Heart left ventricle (tissue), 16 donors: ENCODE measurements around the gene NPAS2. TPM values are rescaled to one million over a fixed set of nuclear protein-coding genes. Genes with fewer than 3 reads are reported as not detected.

Experiments
- ATAC-seq, 4 donors: fragments of 200-7000 bp; cut with Tn5 transposase; one replicate each; pipeline ENCODE4 v1.9.1; 2020 to 2022; ENCODE audit warnings: moderate library complexity in 4 of 4, mild to moderate bottlenecking in 3 of 4, moderate number of reproducible peaks in 1 of 4
- DNase-seq, 5 donors: peaks; one replicate each; pipeline ENCODE4 v3.0.0-alpha.2; 2020
- H3K27ac ChIP-seq, 12 donors: fragments of 200-600 bp; sonication (generic) in 4 of 12; one replicate each; pipeline versions ENCODE4 v1.5.0 to v1.8.0; 2016 to 2022; ENCODE audit warnings: mild to moderate bottlenecking in 2 of 12
- H3K27me3 ChIP-seq, 9 donors: fragments of 200-600 bp; sonication (generic) in 2 of 9; one replicate each; pipeline versions ENCODE4 v1.5.1 to v1.8.0; 2016 to 2022; ENCODE audit warnings: mild to moderate bottlenecking in 3 of 9
- H3K36me3 ChIP-seq, 9 donors: fragments of 200-600 bp; sonication (generic) in 2 of 9; one replicate each; pipeline versions ENCODE4 v1.5.0 to v1.8.0; 2018 to 2022; ENCODE audit warnings: mild to moderate bottlenecking in 2 of 9
- H3K4me1 ChIP-seq, 12 donors: fragments of 200-600 bp; sonication (generic) in 4 of 12; one replicate each; pipeline versions ENCODE4 v1.5.0 to v1.8.0; 2016 to 2022; ENCODE audit warnings: mild to moderate bottlenecking in 3 of 12
- H3K4me3 ChIP-seq, 12 donors: fragments of 200-600 bp; sonication (generic) in 4 of 12; one replicate each; pipeline versions ENCODE4 v1.5.0 to v1.8.0; 2017 to 2022; ENCODE audit warnings: mild to moderate bottlenecking in 9 of 12, moderate library complexity in 4 of 12
- H3K9me3 ChIP-seq, 12 donors: fragments of 200-600 bp; sonication (generic) in 4 of 12; one replicate each; pipeline versions ENCODE4 v1.5.0 to v1.8.0; 2016 to 2022; ENCODE audit warnings: mild to moderate bottlenecking in 1 of 12
- POLR2A ChIP-seq, 2 donors: fragments of 450-650 bp; IDR thresholded peaks; one replicate each; pipeline ENCODE4 v1.6.1; 2017; ENCODE audit warnings: antibody characterized with exemption in 2 of 2, mild to moderate bottlenecking in 2 of 2, moderate library complexity in 2 of 2
- WGBS, 4 donors: extraction: QIAGEN DNeasy Blood & Tissue Kit in 2 of 4; methylation state at CpG; one replicate each; pipeline versions ENCODE4 v1.1.5 to v1.1.7; 2013 to 2018; 5-methylcytosine and 5-hydroxymethylcytosine counted together
- intact Hi-C, 10 donors: fragments of 100-400 bp; cut with DNase I; formaldehyde crosslinking; loops; one replicate each; pipeline versions ENCODE4 v1.11.1 to v1.14.2; 2022
- polyA plus RNA-seq, 2 donors: library from polyadenylated mRNA; stranded (reverse); fragments of 200-250 nt; gene quantifications; one replicate each; pipeline ENCODE4 v1.2.3, GENCODE V29; 2013
- total RNA-seq, 9 donors: library from RNA; depleted of rRNA in 2 of 9; stranded (reverse); fragments of >200 nt in 2 of 9; fragmentation: NEBNext Ultra II Directional in 3 of 9; extraction: Animal tissue kit (Norgen Biotek cat#: 25700) in 3 of 9; gene quantifications; one replicate each; pipeline versions ENCODE4 v1.1.0 to v1.2.4, GENCODE V29; 2016 to 2023
- TF ChIP-seq, protein P1 (sequence below), 12 donors: fragments of 200-600 bp; sonication (generic) in 4 of 12; IDR thresholded peaks; one replicate each; pipeline versions ENCODE4 v1.5.0 to v1.8.0; 2018 to 2022; ENCODE audit warnings: antibody characterized with exemption in 12 of 12, mild to moderate bottlenecking in 5 of 12
- donor health status: ischemic (EF 13 %, LVEDD 7.1; RV severe dilation, severe dysfunction).
- donor health status: healthy with polysubstance abuse.
- donor health status: DM: no; HTN: yes; CAD: no.
- donor health status: DM: no; HTN: no; CAD: no.
- donor health status: ischemic (EF 25% LVEDD 6.9; RV normal size, moderate dysfunction).
- donor health status: ischemic (EF 25% LVEDD 5.7; RV mildly dilated, moderate dysfunction).
- donor health status: healthy.
- donor health status: DM: yes; HTN: yes; CAD: no.
- donor health status: ischemic (EF 35%, LVEDD 5.7; RV mildly dilated, moderate dysfunction).
- donor health status: nonischemic (EF 11% LVEDD 7.7; RV severe dilation, severe dysfunction).
- donor health status: DM: yes; HTN: yes; CAD: no.
- donor health status: PGD.
- donor health status: ischemic (EF 29% LVEDD 5.4; RV normal size, mild dysfunction).
- donor health status: nonischemic (EF 23%, LVEDD 6.1; RV moderate dilation, normal function).

The NPAS2 gene
- total and polyA plus RNA-seq, 11 donors: 28.2 to 144 (median 43.3) TPM

- Histone ChIP-seq H3K9me3 (no peaks in the 10 kb centered on the region), H3K27ac (peak overlapping the region in 11 of 12 donors; percentile 30 to 82 (median 65)), H3K4me3 (no peak overlapping the region), H3K27me3 (no peaks in the 10 kb centered on the region), H3K36me3 (peaks cover 0 to 3% (median 0%) of the 10 kb centered on the region in 9 donors), H3K4me1 (peaks cover 0 to 55% (median 18%) of the 10 kb centered on the region in 12 donors)
- intact Hi-C loops: loop anchor here in 1 of 10 donors (10.0 kb wide), 1 partner anchor 379 kb away; no protein-coding TSS in a partner anchor
- DNase-seq (peak; percentile 77 to 89 (median 81)), ATAC-seq (peak; percentile 93 to 98 (median 96))
- 71 to 73% (median 72%) methylated on average over 5 of the region's 5 CpGs for WGBS, 4 donors
- TF ChIP-seq, protein P1, sequence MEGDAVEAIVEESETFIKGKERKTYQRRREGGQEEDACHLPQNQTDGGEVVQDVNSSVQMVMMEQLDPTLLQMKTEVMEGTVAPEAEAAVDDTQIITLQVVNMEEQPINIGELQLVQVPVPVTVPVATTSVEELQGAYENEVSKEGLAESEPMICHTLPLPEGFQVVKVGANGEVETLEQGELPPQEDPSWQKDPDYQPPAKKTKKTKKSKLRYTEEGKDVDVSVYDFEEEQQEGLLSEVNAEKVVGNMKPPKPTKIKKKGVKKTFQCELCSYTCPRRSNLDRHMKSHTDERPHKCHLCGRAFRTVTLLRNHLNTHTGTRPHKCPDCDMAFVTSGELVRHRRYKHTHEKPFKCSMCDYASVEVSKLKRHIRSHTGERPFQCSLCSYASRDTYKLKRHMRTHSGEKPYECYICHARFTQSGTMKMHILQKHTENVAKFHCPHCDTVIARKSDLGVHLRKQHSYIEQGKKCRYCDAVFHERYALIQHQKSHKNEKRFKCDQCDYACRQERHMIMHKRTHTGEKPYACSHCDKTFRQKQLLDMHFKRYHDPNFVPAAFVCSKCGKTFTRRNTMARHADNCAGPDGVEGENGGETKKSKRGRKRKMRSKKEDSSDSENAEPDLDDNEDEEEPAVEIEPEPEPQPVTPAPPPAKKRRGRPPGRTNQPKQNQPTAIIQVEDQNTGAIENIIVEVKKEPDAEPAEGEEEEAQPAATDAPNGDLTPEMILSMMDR (IDR thresholded peaks at IDR 0.05): no peak
Observed at GRCh38 chr2:100845141-100845991, 25.4 kb downstream of the NPAS2 start.

DNA sequence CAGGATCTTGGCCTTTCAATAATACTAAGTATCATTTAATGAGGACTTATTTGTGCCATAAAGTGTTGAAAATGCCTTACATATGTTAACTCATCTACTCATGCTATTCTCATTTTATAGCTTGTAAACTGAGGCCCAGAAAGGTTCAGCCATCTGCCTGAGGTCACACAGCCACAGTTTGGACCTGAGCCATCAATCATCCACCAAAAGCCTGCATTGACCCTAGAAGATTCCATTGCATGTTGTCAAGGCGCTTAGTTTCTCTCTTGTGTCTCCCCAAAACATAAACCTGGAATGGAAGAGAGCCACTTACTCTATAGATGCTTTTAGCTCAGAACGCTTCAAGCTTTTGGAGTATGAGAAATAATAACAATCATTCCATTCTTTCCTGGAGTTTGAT, 26.8 kb downstream of the NPAS2 start:
- intact Hi-C loops: loop anchor here in 1 of 10 donors (10.0 kb wide), 1 partner anchor 378 kb away; no protein-coding TSS in a partner anchor
- Histone ChIP-seq H3K27me3 (no peaks in the 10 kb centered on the region), H3K9me3 (no peaks in the 10 kb centered on the region), H3K27ac (peak overlapping the region in 1 of 12 donors; percentile 65), H3K4me1 (peaks cover 0 to 47% (median 15%) of the 10 kb centered on the region in 12 donors), H3K36me3 (peaks cover 0 to 3% (median 0%) of the 10 kb centered on the region in 9 donors), H3K4me3 (no peak overlapping the region)
- 90 to 95% (median 93%) methylated on average over 2 of the region's 2 CpGs for WGBS, 4 donors
- DNase-seq (no peak), ATAC-seq (no peak)
- no peak for TF ChIP-seq POLR2A (IDR thresholded peaks at IDR 0.05)
- TF ChIP-seq, protein P1 (IDR thresholded peaks at IDR 0.05): no peak

DNA sequence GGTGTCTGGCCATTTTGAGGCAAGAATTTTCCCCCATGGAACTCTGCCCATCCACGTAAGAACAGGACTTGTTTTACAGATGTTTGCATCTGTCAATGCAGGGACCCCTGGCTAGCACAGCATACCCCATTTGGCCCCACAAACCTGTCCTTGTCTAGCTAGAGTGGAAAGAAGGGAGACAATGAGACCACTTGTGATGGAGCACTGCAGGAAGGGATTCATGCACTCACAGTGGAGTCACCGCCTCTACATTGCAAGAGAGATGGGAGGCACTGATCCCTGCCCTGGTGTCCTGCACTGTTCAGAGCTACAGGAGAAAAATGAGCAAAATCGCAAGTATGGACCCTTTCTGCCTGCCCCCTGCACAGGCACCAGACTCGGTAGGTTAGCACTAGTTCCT, 32.5 kb downstream of the NPAS2 start:
- no peak for ATAC-seq
- Histone ChIP-seq H3K4me3 (no peak overlapping the region), H3K27me3 (no peaks in the 10 kb centered on the region), H3K36me3 (no peaks in the 10 kb centered on the region), H3K4me1 (peaks cover 0 to 48% (median 11%) of the 10 kb centered on the region in 12 donors), H3K9me3 (no peaks in the 10 kb centered on the region), H3K27ac (no peak overlapping the region)
- 88 to 95% (median 91%) methylated on average over 4 of the region's 4 CpGs for WGBS, 4 donors
- intact Hi-C loops: no loop called here
- DNase-seq: no peak
- TF ChIP-seq, protein P1 (IDR thresholded peaks at IDR 0.05): no peak
- no peak for TF ChIP-seq POLR2A (IDR thresholded peaks at IDR 0.05)
